Endothelial cell of umbilical vein (primary cell): ENCODE data around the gene NMB. TPM values are rescaled to one million over a fixed set of nuclear protein-coding genes. Genes with fewer than 3 reads are reported as not detected.

ENCODE experiments used
- BruUV-seq: library from RNA; stranded (reverse); fragments of 400-500 nt; replicated peaks from 2 replicates; lab custom pipeline; 2021; lab: Mats Ljungman, UMichigan
- CTCF ChIA-PET: fragments of 300-600, 350-600 bp; sonication (Branson Sonifier 250); formaldehyde crosslinking; loops from one replicate; lab custom pipeline; 2021; ENCODE audit warnings: antibody characterized with exemption, inconsistent platforms; lab: Charles Lee
- POLR2A ChIA-PET: fragments of 300-600, 350-600 bp; sonication (Branson Sonifier 250); formaldehyde crosslinking; loops from one replicate; lab custom pipeline; 2021; ENCODE audit warnings: antibody characterized with exemption, inconsistent platforms; lab: Charles Lee
- DNase-seq: peaks from one replicate; pipeline ENCODE4 v3.0.0-alpha.2; 2011; ENCODE audit warnings: low read depth, low spot score
- FAIRE-seq: peaks from 2 replicates; lab custom pipeline; 2011; peaks lifted over from hg19 to GRCh38; lab: Jason Lieb, UNC
- H2AFZ ChIP-seq: 2 replicates; pipeline ENCODE4 v1.6.0; 2012; ENCODE audit warnings: low read depth, low read length, control low read depth, inconsistent platforms
- H3K27ac ChIP-seq: 2 replicates; pipeline ENCODE4 v1.5.1; 2011; ENCODE audit warnings: low read depth, mild to moderate bottlenecking, control low read depth, low read length, moderate library complexity; ENCODE audit not compliant: insufficient read depth
- H3K27me3 ChIP-seq, 2 experiments: 2 replicates each; pipeline versions ENCODE4 v1.6.0 to v1.6.1; 2011; ENCODE audit warnings: low read length in 2 of 2, mixed read lengths in 1 of 2; ENCODE audit not compliant: control insufficient read depth in 2 of 2, insufficient read depth in 2 of 2
- H3K36me3 ChIP-seq, 2 experiments: 2 replicates in 1 of 2; 3 replicates in 1 of 2; pipeline ENCODE4 v1.5.1; 2011; ENCODE audit warnings: low read length in 2 of 2, mild to moderate bottlenecking in 1 of 2, moderate library complexity in 1 of 2; ENCODE audit not compliant: control insufficient read depth in 2 of 2, insufficient read depth in 2 of 2; ENCODE audit errors: extremely low read depth in 1 of 2
- H3K4me1 ChIP-seq: 3 replicates; pipeline ENCODE4 v1.5.1; 2011; ENCODE audit warnings: mild to moderate bottlenecking, low read length; ENCODE audit not compliant: control insufficient read depth, insufficient read depth; ENCODE audit errors: extremely low read depth
- H3K4me2 ChIP-seq: 2 replicates; pipeline ENCODE4 v1.6.1; 2011; ENCODE audit warnings: low read length, control low read depth, mixed read lengths; ENCODE audit not compliant: insufficient read depth
- H3K4me3 ChIP-seq, 3 experiments: fragments of 200-600 bp in 1 of 3; sonication (generic), shearing (Covaris generic) in 1 of 3; replicated peaks in 1 of 3; 2 replicates each; pipeline ENCODE4 v1.5.1; 2011 to 2016; ENCODE audit warnings: control low read depth in 3 of 3, low read length in 3 of 3, mild to moderate bottlenecking in 2 of 3, inconsistent platforms in 1 of 3, low read depth in 1 of 3, moderate library complexity in 1 of 3; ENCODE audit not compliant: insufficient read depth in 1 of 3
- H3K79me2 ChIP-seq: 2 replicates; pipeline ENCODE4 v1.6.0; 2012; ENCODE audit warnings: low read length, inconsistent platforms; ENCODE audit not compliant: control insufficient read depth, insufficient read depth
- H3K9ac ChIP-seq: replicated peaks from 2 replicates; pipeline ENCODE3; 2011; ENCODE audit warnings: low read length, control low read depth; ENCODE audit not compliant: insufficient read depth; ENCODE audit errors: extremely low read depth
- H3K9me1 ChIP-seq: replicated peaks from 3 replicates; pipeline ENCODE4 v1.6.0; 2011; ENCODE audit warnings: mild to moderate bottlenecking, low read length; ENCODE audit not compliant: control insufficient read depth, insufficient read depth; ENCODE audit errors: extremely low read depth
- H3K9me3 ChIP-seq: replicated peaks from 2 replicates; pipeline ENCODE4 v1.5.1; 2012; ENCODE audit warnings: low read length, inconsistent platforms; ENCODE audit not compliant: control insufficient read depth, insufficient read depth
- H4K20me1 ChIP-seq: replicated peaks from 2 replicates; pipeline ENCODE3; 2011; ENCODE audit warnings: mild to moderate bottlenecking, low read length; ENCODE audit not compliant: control insufficient read depth, insufficient read depth; ENCODE audit errors: extremely low read depth
- CTCF ChIP-seq, 2 donors: IDR thresholded peaks; 1 replicate in 1 of 2; 2 replicates in 1 of 2; pipeline ENCODE4 v1.5.1; 2011; ENCODE audit warnings: low read length in 2 of 2, mild to moderate bottlenecking in 2 of 2, moderate library complexity in 2 of 2, control low read depth in 1 of 2, inconsistent platforms in 1 of 2, low read depth in 1 of 2; ENCODE audit not compliant: insufficient read depth in 1 of 2; ENCODE audit errors: extremely low read depth in 1 of 2
- EZH2 ChIP-seq: IDR thresholded peaks from 2 replicates; pipeline ENCODE4 v1.6.1; 2012; ENCODE audit warnings: borderline replicate concordance, low read depth, mild to moderate bottlenecking, moderate library complexity, low read length, inconsistent platforms; ENCODE audit not compliant: severe bottlenecking
- FOS ChIP-seq: IDR thresholded peaks from 2 replicates; pipeline ENCODE4 v1.6.1; 2011; ENCODE audit warnings: mild to moderate bottlenecking, low read length, moderate library complexity, borderline replicate concordance; ENCODE audit not compliant: insufficient read depth
- GATA2 ChIP-seq: IDR thresholded peaks from 2 replicates; pipeline ENCODE4 v1.7.0; 2011; ENCODE audit warnings: low read depth, mild to moderate bottlenecking, moderate library complexity, mixed read lengths, low read length; ENCODE audit not compliant: insufficient read length, insufficient read depth
- MYC ChIP-seq: IDR thresholded peaks from one replicate; pipeline ENCODE4 v1.6.1; 2011; ENCODE audit warnings: mild to moderate bottlenecking, low read depth, low read length
- POLR2A ChIP-seq: IDR thresholded peaks from 2 replicates; pipeline ENCODE4 v1.6.1; 2012; ENCODE audit warnings: low read depth, mild to moderate bottlenecking, control low read depth, low read length
- POLR2AphosphoS5 ChIP-seq: IDR thresholded peaks from 2 replicates; pipeline ENCODE4 v1.6.1; 2012; ENCODE audit warnings: low read depth, mild to moderate bottlenecking, control low read depth, low read length, moderate library complexity; ENCODE audit not compliant: insufficient read depth
- dilution Hi-C: fragments of 300-500 bp; cut with MboI; formaldehyde crosslinking; loops from one replicate; pipeline ENCODE4 v1.15.0; 2019; ENCODE audit warnings: low sequenced_read_pairs; ENCODE audit not compliant: extremely low pct_ligation_motif_present
- intact Hi-C: fragments of 100-400 bp; cut with micrococcal nuclease; formaldehyde crosslinking; loops from one replicate; pipeline ENCODE4 v1.10.0; 2022
- polyA plus RNA-seq, 4 experiments: library from polyadenylated mRNA; depleted of rRNA in 3 of 4; stranded (reverse) in 3 of 4; unstranded in 1 of 4; fragments of >200 nt; gene quantifications; 2 replicates each; pipeline versions ENCODE4 v1.2.1 to v1.2.3, GENCODE V29; 2011 to 2012; ENCODE audit warnings: missing spikeins in 1 of 4
- total RNA-seq: library from RNA; stranded (reverse); gene quantifications from 2 replicates; pipeline ENCODE4 v1.2.3, GENCODE V29; 2021
- TF ChIP-seq, protein P1 (sequence below): IDR thresholded peaks from 2 replicates; pipeline ENCODE4 v1.6.1; 2011; ENCODE audit not compliant: insufficient read depth, insufficient read length

Gene NMB
- total and polyA plus RNA-seq, 2 donors (not counting 3 experiments of a cell fraction or from before 2014, with no cell fraction given): 7.8 to 9.8 TPM

- dilution Hi-C loops: no loop called here
- Histone ChIP-seq H2AFZ (no peak overlapping the region), H3K4me1 (peaks cover 12% of the 10 kb centered on the region), H3K9me1 (no peaks in the 10 kb centered on the region), H3K27ac (no peak overlapping the region), H3K9me3 (peaks cover 20% of the 10 kb centered on the region), H3K9ac (no peak overlapping the region), H3K36me3 (peaks cover 6 to 24% of the 10 kb centered on the region in 2 experiments), H3K27me3 (no peaks in the 10 kb centered on the region), H3K4me2 (no peak overlapping the region), H4K20me1 (no peaks in the 10 kb centered on the region), H3K79me2 (no peaks in the 10 kb centered on the region), H3K4me3 (no peak overlapping the region)
- intact Hi-C loops: no loop called here
- no peak for DNase-seq
- no peak for TF ChIP-seq GATA2
- no peak for TF ChIP-seq EZH2
- TF ChIP-seq CTCF (IDR thresholded peaks at IDR 0.05; ENCODE audit: extremely low read depth in 1 of 2, insufficient read depth in 1 of 2, low read depth in 1 of 2, low read length in 2 of 2): no peak
- no peak for TF ChIP-seq POLR2A
- no peak for FAIRE-seq
- CTCF ChIA-PET: interaction anchor here (1.3 kb wide), 1 partner anchor 16 kb away, joined by 3 read pairs; no protein-coding TSS in a partner anchor
- POLR2A ChIA-PET: no interaction called here
- no TSS peak for BruUV-seq
Observed at GRCh38 chr15:84620626-84621025, 37.4 kb downstream of the NMB start.

GRCh38 chr15:84616235-84616634 lies 41.8 kb downstream of the NMB start:
- peak overlapping the region; percentile 5 for H3K4me2 ChIP-seq
- TF ChIP-seq GATA2 (peak; percentile 65), POLR2A (no peak), FOS (no peak), POLR2AphosphoS5 (no peak), CTCF (IDR thresholded peaks at IDR 0.05; ENCODE audit: extremely low read depth in 1 of 2, insufficient read depth in 1 of 2, low read depth in 1 of 2, low read length in 2 of 2) (no peak), MYC (no peak)
- TF ChIP-seq, protein P1, sequence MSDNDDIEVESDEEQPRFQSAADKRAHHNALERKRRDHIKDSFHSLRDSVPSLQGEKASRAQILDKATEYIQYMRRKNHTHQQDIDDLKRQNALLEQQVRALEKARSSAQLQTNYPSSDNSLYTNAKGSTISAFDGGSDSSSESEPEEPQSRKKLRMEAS: no peak
- BruUV-seq: no TSS peak
- intact Hi-C loops: no loop called here
- POLR2A ChIA-PET: no interaction called here
- FAIRE-seq: peak; percentile 93
- no peak overlapping the region for H3K9ac ChIP-seq
- CTCF ChIA-PET: interaction anchor here (0.9 to 1.0 kb wide), 3 partner anchors 9 to 17 kb away, joined by 3 to 6 read pairs (median 3); no protein-coding TSS in a partner anchor
- H3K36me3 ChIP-seq: peaks cover 0 to 7% of the 10 kb centered on the region in 2 experiments
- peaks cover 2% of the 10 kb centered on the region for H3K79me2 ChIP-seq
- dilution Hi-C loops: no loop called here
- H3K9me1 ChIP-seq: no peaks in the 10 kb centered on the region
- peaks cover 7% of the 10 kb centered on the region for H3K9me3 ChIP-seq
- no peaks in the 10 kb centered on the region for H3K27me3 ChIP-seq
- peak; percentile 41 for DNase-seq
- peaks cover 16% of the 10 kb centered on the region for H3K4me1 ChIP-seq
- H4K20me1 ChIP-seq: no peaks in the 10 kb centered on the region
- H3K4me3 ChIP-seq: no peak overlapping the region
- no peak overlapping the region for H2AFZ ChIP-seq
- no peak overlapping the region for H3K27ac ChIP-seq
